D721Med (cell line): ENCODE data around the gene MTREX.

Source experiments
- DNase-seq: peaks from one replicate; pipeline ENCODE4 v3.0.0; 2011; ENCODE audit warnings: low spot score; ENCODE audit not compliant: insufficient read length
- FAIRE-seq: peaks from 2 replicates; lab custom pipeline; 2011; peaks lifted over from hg19 to GRCh38; lab: Jason Lieb, UNC
- TF ChIP-seq, protein P1 (sequence below): IDR thresholded peaks from 2 replicates; pipeline ENCODE4 v1.5.1; 2012; ENCODE audit warnings: mild to moderate bottlenecking, control low read depth; ENCODE audit not compliant: insufficient read depth; ENCODE audit errors: missing control alignments

The MTREX gene

DNA sequence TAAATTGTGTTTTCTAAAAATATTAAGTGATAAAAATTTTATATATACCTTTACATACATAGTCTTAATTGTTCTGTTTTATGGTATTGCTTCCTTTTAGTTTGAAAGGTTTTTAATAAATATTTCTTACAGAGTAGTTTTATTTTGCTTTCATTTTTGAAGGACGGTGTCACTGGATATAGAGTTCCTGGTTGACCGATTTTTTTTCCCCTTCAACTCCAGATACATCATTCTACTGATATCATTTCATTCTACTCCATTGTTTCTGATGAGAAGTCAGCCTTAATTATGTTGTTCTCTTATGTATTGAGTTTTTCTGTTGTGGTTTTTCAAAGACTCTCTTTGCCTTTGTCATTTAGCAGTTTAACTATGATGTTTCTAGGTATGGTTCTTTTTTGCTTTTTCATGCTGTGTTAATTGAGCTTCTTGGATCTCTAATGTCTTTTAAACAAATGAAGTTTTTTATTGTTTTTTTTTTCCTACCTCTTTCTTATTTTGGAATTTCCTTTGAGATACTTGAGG, 30.4 kb downstream of the MTREX start:
- DNase-seq (no peak), FAIRE-seq (peak; percentile 16)
- TF ChIP-seq, protein P1, sequence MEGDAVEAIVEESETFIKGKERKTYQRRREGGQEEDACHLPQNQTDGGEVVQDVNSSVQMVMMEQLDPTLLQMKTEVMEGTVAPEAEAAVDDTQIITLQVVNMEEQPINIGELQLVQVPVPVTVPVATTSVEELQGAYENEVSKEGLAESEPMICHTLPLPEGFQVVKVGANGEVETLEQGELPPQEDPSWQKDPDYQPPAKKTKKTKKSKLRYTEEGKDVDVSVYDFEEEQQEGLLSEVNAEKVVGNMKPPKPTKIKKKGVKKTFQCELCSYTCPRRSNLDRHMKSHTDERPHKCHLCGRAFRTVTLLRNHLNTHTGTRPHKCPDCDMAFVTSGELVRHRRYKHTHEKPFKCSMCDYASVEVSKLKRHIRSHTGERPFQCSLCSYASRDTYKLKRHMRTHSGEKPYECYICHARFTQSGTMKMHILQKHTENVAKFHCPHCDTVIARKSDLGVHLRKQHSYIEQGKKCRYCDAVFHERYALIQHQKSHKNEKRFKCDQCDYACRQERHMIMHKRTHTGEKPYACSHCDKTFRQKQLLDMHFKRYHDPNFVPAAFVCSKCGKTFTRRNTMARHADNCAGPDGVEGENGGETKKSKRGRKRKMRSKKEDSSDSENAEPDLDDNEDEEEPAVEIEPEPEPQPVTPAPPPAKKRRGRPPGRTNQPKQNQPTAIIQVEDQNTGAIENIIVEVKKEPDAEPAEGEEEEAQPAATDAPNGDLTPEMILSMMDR = no peak

DNA sequence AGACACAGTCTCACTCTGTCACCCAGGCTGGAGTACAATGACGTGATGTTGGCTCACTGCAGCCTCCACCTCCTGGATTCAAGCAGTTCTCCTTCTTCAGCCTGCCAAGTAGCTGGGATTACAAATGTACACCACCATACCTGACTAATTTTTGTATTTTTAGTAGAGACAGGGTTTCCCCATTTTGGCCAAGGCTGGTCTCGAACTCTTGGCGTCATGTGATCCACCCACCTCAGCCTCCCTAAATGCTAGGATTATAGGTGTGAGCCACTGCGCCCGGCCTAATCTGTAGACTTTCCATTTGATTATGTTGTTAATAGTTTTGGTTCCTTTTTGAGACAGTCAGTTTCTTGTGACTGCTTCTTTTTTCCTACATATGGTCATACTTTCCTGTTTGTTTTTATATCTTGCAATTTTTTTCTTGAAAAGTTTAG, 31.0 kb downstream of the MTREX start:
- FAIRE-seq (no peak), DNase-seq (no peak)
- TF ChIP-seq, protein P1 = no peak

DNA sequence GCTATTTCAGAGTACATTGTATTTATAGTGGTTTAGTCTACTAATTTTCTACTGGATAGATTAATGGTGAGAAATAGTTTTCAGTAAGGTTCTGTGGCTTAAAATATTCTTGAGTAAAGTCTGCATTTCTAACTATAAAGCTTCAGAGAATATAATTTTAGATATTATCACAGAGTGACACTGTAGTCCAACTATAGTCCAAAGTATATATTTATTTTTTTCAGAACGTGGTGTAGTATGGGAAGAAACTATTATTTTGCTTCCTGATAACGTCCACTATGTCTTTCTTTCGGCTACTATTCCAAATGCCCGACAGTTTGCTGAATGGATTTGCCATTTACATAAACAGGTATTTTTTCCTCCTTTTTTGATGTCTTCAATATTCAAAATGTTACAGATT, 35.3 kb downstream of the MTREX start:
- TF ChIP-seq, protein P1 = no peak
- no peak for FAIRE-seq
- no peak for DNase-seq

DNA sequence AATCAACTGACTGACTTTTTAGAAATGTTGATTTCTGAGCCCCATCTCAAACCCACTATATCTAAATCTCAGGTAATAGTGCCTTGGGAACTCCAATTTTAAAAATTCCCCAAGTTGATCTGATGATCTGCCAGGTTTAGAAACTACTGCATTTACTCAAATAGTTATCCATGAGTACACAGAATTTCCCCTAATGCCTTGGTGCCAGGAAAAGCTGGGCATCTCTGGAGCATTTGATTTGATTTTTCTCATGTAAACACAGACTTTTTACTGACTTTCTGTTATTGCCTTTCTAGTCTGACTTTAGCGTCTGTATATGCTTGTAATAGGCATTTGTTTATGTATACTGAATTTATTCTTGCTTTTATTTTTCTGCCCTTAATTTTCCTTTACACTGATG, 35.8 kb downstream of the MTREX start:
- FAIRE-seq (no peak), DNase-seq (no peak)
- TF ChIP-seq, protein P1 = no peak

DNA sequence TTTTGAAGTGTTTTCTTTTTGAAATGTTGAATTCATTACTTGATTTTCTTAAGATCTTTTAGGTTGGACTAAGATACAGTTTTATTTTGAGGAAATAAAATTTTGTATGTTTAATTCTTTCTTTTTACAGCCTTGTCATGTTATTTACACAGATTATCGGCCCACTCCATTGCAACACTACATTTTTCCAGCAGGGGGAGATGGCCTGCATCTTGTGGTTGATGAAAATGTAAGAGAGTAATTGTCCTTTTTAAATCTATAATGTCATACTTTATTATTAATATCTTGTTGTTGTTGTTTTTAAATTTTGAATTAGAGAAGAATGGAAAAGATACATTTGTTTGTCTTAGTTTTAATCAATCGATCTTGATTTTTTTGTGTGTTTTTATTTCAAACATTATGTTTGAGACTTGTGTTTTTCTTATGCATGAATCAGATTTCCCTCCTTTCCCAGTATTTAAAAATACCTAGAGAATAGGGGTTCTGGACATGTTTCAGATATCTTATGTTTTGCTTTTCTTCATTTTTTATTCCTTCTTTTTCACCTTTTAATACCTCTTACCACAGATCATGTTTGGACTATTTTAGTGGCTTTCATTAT, 36.7 kb downstream of the MTREX start:
- FAIRE-seq = no peak
- TF ChIP-seq, protein P1 = peak; percentile 78
- no peak for DNase-seq

DNA sequence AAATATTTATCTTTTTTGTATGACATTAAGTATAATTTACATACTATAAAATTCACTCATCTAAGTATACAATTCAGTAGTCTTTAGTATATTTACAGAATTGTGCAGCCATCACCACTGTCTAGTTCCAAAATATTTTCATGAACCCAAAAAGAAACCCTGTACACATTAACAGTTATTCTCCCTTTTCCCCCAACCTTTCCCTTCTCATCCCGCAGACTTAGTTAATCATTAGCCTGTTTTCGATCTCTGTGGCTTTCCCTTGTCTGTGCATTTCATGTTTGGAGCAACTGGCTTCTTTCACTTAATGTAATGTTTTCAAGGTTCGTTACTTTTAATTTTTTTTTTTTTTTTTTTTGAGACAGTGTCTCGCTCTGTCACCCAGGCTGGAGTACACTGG, 37.5 kb downstream of the MTREX start:
- TF ChIP-seq, protein P1 = no peak
- FAIRE-seq (no peak), DNase-seq (no peak)

DNA sequence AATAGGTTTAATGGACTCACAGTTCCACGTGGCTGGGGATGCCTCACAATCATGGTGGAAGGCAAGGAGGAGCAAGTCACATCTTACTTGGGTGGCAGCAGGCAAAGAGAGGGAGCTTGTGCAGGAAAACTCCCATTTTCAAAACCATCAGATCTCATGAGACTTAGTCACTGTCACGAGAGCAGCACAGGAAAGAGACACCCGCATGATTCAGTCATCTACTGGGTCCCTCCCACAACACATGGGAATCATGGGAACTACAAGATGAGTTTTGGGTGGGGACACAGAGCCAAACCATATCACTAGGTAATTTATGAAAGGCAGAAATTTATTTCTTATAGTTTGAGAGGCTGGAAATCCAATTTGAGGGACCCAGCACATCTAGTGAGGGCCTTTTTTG, 40.0 kb downstream of the MTREX start:
- FAIRE-seq = no peak
- no peak for DNase-seq
- TF ChIP-seq, protein P1 = no peak
